Measurements from ENCODE around the gene GSTP1. TPM values are rescaled to one million over a fixed set of nuclear protein-coding genes. Genes with fewer than 3 reads are reported as not detected.
"Not testable (repeated sequence)": the region's sequence is repeated elsewhere in the genome, so short reads cannot be mapped to it uniquely, and the experiment has no call there.

The GSTP1 gene
- 1,082 and 1,228 TPM in 2 replicates for total RNA-seq (2014; rRNA removed; shearing (Covaris generic))

DNA sequence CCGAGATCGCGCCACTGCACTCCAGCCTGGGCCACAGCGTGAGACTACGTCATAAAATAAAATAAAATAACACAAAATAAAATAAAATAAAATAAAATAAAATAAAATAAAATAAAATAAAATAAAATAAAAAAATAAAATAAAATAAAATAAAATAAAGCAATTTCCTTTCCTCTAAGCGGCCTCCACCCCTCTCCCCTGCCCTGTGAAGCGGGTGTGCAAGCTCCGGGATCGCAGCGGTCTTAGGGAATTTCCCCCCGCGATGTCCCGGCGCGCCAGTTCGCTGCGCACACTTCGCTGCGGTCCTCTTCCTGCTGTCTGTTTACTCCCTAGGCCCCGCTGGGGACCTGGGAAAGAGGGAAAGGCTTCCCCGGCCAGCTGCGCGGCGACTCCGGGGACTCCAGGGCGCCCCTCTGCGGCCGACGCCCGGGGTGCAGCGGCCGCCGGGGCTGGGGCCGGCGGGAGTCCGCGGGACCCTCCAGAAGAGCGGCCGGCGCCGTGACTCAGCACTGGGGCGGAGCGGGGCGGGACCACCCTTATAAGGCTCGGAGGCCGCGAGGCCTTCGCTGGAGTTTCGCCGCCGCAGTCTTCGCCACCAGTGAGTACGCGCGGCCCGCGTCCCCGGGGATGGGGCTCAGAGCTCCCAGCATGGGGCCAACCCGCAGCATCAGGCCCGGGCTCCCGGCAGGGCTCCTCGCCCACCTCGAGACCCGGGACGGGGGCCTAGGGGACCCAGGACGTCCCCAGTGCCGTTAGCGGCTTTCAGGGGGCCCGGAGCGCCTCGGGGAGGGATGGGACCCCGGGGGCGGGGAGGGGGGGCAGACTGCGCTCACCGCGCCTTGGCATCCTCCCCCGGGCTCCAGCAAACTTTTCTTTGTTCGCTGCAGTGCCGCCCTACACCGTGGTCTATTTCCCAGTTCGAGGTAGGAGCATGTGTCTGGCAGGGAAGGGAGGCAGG lies at the start of gene GSTP1:
GSTP1 (plus strand) TSS at position 566 of the 958 bp plus-strand sequence; CDS start at position 598, 32 bp downstream.
- DNase-seq (ENCODE audit: low read depth) = peak; percentile 94

DNA sequence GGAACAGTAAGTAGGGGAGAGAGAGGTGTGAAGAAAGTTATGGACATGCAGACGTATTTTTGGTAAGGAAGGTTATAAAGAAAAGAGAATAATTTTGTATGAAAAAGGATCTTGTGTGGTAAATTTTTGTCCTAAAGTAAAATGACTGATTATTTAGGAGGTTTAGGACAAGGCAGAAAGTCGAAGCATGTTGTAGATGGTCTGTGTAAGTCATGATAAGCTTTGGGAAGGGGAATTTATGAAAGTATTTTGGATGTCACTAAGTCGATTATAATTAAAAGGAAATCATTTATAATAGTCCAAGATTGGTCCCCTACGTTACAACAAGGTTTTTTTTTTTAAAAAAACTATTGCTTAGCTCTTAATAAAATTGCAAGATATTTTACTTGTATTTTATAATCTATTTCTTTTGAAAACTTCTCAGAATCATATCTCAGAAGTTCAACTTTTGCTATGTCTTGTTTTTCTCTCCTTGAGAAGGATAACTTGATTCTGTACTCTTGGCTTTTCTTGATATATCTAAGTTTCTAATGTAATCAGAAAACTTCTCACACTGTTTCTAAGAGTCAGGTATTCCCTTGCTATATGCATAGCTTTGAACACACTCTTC lies 49.4 kb upstream of the GSTP1 start:
- no peak for DNase-seq (ENCODE audit: low read depth)

DNA sequence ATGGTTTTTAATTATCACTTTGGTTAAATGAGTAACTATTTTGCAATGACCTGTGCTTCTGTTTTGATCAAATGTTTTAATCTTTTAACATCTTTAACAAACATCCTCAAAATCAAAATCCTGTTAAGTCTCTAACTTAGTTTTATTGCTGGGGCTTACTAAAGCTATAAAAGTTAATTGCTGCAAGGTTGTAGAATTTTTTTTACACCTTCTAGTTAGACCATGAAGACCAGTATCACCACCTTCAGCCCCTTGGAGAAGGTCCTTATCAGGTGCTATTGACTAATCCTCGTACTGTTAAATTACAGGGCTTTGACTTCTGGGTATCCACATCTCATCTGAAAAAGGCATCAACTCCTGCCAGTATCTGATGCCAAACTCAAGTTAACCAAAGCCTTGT lies 48.1 kb upstream of the GSTP1 start:
- no peak for DNase-seq (ENCODE audit: low read depth)

DNA sequence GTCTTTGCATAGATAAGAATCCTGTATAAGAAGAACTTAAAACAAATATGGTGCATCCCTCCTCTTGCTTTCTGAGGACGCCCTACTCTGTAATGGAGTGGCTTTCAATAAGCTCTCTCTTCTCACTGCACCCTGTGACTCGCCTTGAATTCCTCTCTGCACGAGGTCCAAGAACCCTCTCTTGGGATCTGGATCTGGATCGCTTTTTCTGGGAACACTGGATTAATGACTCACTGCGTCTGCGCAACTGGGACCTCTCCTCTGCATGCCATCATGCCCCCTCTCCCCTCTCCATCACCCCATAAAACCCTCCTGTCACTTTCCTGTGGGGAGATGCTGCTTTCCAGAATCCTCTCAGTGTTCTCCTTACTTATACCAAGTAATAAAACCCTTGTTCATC lies 45.3 kb upstream of the GSTP1 start:
- no peak for DNase-seq (ENCODE audit: low read depth)

DNA sequence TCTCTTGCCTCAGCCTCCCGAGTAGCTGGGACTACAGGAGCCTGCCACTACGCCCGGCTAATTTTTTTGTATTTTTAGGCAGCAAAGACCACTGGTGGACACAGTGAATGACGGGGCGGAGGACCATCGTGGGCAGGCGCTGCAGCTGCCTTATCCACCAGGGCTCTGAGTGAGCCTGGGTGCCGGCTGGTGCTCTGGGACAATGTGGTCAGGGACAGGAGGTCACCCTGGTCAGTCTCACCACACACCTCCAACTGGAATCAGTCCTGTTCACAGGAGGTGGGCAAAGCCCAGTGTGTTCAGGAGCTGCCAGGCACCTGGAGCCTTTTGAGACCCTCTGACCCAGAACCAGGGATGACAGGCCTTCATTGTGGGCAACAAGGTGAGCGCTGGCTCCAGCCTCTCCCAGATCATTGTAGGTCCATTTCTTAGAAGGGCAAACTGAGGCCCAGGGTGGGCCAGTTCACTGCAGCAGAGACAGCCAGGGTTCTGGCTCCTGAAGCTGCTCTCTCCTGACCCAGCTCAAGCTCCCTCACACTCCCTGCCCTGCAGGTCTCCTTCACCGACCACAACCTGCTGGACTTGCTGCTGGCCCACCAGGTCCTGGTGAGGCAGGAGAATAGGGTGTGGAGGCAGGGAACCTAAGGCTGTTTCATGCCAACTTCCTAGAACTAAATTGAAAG lies 44.6 kb upstream of the GSTP1 start:
- no peak for DNase-seq (ENCODE audit: low read depth)

DNA sequence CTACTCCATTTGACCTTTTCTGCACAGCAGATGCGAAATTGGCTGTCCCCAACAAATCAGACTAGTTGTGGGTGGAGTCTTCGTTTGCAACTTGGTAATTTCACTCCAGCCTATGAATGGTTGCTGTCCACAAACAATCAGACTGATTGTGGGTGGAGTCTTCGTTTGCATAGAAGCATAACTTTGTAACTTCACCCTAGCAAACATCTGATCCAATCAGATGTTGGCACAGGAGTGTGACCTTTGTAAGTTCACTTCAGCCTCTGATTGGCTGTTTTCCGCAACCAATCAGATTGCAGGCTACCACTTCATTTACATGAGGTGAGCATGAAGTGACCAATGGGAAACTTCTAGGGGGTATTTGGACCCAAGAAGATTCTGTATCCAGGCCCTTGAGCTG lies 44.1 kb upstream of the GSTP1 start:
- DNase-seq (ENCODE audit: low read depth) = no peak

DNA sequence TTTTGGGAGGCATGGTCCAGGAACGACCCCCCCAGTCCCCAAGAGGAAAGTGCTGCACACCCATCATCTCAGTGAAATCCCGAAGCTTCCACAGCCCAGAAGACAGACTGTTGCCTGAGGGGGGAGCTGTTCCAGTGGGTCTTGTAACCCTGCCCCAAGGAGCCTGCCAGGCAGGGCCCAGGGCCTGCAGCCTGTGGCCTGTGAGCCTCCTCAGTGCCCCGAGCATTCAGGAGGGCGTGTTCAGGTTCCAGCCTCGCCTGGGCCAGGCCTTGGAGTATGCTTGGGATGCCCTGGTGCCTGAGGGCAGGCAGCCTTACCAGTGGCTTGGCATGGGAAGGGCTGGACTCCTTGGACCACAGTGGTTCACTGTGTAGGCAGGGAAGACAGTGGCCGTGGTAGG lies 42.4 kb upstream of the GSTP1 start:
- no peak for DNase-seq (ENCODE audit: low read depth)

DNA sequence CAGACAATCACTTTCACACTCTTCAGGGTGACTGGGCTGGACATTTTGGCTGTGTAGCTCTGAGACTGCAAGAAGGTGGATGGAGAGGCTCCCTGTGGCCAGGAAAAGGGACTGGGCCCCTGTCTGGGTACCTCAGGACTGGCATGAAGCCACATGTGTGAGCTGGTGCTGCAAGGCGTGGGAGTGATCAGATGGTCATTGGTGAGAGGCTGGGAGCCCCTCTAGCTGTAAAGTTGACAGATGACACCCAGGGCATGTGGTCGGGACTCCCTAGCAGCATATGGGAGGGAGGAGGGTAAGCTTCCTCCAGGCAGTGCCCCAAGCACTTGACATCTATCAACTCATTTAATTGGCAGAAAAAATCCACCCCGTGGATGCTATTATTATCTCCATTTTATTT lies 41.4 kb upstream of the GSTP1 start:
- no peak for DNase-seq (ENCODE audit: low read depth)

DNA sequence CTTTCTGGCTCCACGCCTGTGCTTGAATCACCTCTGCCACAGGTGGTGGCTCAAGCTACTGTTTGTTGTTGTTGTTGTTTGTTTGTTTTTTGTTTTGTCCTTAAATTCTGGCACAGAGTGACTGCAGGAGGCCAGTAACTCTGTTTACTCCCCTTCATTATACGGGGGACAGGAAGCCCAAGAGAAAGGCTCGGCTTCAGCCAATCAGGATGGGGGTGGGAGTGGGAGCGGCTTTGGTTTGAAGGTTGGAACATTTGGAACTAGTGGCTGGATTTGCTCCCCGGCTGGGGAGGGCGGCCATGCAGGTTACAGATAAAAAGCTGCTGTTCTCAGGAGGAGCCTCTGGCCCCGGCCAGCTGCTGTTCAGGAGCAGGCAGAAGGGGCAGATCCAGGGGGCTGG lies 40.6 kb upstream of the GSTP1 start:
- DNase-seq (ENCODE audit: low read depth) = no peak

DNA sequence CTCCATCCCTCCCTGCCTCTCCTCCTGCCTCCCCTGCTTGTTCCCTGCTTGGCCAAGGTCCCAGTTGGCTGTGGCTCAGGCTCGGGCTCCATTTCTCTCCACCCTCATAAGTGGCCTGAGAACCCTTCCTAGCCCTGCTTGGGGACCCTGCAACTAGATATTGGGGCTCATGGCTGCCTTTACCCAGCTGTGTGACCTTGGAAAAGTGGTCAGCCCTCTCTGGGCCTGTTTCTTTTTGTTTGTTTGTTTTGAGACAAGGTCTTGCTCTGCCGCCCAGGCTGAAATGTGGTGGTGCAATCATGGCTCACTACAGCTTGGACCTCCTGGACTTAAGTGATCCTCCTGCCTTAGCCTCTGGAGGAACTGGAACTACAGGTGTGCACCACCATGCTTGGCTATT lies 40.0 kb upstream of the GSTP1 start:
- no peak for DNase-seq (ENCODE audit: low read depth)

DNA sequence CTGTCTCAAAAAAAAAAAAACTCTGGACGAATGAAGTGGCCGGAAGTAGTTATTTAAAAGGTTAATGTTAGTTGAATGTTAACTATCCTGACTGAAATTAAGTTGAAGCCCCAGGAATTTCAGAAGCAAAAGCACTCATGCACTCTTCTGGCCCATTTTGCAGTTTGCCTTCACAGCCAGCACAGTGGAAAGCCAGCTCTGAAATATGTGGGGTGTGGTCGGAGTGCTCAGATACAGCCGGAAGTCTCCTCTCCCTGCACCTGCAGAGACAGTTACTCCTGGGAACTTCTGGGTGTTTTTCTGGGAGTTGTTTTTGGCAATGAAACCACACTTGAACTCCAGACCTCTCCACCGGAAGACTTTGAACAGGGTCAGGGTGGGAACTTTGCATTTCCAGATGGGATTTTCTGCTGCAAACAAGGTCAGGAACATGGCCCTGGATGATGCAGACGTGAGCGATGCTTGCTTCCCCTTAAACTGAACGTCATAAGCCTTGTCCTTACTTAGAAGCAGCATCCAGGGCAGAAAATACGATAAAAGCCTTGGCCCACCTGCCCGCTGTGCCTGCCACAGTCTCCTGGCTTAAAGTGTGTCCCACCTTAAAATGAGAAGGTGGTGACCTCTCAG lies 38.9 kb upstream of the GSTP1 start:
- no peak for DNase-seq (ENCODE audit: low read depth)

DNA sequence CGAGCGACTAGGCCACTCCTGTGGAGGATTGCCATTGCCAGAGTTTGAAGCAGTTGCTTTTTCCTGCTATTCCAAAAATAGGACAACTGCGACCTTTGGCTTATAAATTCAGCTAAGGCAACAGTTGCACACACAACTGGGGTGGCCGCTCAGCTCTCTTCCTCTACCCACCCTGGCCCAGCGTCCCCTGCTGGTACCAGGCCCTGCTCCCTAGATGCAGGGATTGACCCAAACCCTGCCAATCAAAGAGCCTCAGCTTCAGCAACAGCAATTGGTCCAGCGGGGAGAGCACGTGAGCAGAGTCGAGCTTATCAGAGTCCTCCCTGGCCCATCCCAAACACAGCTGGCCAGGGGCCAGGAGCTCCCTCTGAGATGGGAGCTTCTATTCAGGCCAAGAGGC lies 38.3 kb upstream of the GSTP1 start:
- no peak for DNase-seq (ENCODE audit: low read depth)

DNA sequence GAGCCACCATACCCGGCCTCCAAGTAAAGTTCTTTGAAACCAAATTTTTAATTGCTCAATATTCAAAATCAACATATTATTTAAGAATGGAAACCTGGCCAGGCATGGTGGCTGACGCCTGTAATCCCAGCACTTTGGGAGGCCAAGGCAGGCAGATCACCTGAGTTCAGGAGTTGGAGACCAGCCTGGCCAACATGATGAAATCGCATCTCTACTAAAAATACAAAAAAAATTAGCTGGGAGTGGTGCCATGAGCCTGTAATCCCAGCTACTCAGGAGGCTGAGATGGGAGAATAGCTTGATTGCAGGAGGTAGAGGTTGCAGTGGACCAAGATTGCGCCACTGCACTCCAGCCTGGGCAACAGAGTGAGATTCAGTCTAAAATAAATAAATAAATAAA lies 35.5 kb upstream of the GSTP1 start:
- not testable (repeated sequence) for DNase-seq (ENCODE audit: low read depth)

DNA sequence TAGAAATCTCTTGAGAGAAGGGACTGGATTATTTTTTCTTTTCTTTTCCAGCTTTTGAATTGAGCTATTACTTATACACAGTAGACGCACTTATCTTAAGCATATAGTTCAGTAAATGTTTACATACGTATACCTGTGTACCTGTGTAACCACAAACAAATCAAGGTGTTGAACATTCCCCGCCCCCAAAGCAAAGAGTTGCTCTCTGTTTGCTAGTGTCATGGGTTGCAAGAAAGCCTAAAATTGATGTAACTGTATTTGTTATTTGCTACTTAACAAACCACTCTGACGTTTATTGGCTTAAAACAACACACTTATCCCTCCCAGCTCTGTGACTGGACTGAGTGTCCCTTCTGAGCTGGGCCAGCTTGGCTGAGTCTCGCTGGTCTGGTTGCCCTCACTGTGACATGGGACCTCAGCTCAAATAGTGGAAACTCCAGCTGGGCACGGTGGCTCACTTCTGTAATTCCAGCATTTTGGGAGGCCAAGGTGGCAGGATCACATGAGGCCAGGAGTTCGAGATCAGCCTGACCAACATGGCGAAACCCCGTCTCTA lies 35.0 kb upstream of the GSTP1 start:
- DNase-seq (ENCODE audit: low read depth) = no peak

DNA sequence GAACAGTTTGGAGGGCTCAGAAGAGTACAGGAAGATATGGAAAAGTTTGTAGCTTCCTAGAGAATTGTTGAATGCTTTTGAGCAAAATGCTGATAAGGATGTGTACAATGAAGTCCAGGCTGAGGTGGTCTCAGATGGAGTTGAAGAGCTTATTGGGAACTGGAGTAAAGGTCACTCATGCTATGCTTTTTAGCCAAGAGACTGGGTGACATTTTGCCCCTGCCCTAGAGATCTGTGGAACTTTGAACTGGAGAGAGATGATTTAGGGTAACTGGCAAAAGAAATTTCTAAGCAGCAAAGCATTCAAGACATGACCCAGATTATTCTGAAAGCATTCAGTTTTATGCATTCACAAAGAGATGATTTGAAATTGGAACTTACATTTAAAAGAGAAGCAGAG lies 32.5 kb upstream of the GSTP1 start:
- no peak for DNase-seq (ENCODE audit: low read depth)

DNA sequence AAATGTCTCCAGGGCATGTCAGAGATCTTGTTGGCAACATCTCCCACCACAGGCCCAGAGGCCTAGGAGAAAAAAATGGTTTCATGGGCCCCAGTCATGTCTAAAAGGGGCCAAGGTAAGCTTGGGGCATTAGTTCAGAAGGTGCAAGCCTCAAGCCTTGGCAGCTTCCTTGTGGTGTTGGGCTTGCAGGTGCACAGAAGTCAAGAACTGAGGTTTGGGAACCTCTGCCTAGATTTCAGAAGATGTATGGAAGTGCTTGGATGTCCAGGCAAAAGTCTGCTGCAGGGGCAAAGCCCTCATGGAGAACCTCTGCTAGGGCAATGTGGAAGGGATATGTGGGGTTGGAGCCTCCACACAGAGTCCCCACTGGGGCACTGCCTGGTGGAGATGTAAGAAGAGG lies 31.9 kb upstream of the GSTP1 start:
- not testable (repeated sequence) for DNase-seq (ENCODE audit: low read depth)

DNA sequence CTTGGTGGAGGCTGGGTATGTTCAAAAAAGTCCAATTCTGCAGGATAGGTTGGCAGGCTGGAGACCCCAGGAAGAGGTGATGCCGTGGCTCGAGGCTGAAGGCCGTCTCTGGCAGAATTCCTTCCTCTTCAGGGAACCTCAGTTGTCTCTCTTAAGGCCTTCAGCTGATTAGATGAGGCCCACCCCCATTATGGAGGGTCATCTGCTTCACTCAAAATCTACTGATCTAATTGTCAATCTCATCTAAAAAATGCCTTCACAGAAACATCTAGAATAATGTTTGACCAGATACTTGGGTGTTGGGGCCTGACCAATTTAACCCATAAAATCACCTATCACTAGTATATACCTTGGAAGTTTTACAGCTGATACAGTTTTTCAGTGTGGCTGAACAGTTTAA lies 27.4 kb upstream of the GSTP1 start:
- DNase-seq (ENCODE audit: low read depth) = no peak

DNA sequence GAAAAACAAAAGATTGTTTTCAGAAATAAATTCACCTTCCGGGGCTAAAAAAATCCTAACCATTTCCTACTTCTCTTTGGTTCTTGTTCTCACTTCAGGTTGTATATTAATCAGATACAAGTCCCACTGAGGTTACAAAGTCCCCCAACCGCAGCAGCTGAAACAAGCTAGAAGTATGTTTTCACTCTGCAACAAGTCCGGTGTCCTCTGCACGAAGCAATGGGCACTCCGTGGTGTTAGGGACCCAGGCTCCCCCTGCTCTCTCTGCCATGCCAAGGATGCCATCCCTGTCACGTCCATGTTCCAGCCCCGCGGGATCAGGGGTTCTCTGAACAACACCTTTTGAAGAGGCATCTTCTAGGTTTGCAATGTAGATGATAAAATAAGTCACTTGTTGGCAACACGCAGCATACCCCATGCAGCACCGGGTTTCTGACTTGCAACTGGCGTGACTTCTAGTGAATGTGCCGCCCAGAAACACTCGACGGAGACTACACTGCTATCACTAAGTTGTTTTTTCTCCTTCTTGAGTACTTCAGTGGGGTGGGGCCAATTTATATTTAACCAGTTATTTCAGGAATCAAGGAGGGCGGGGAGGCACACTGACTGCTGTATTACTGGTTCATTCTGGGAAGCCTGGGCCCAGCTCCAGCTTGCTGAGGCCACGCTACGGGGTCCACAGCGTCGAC lies 25.4 kb upstream of the GSTP1 start:
- DNase-seq (ENCODE audit: low read depth) = no peak

DNA sequence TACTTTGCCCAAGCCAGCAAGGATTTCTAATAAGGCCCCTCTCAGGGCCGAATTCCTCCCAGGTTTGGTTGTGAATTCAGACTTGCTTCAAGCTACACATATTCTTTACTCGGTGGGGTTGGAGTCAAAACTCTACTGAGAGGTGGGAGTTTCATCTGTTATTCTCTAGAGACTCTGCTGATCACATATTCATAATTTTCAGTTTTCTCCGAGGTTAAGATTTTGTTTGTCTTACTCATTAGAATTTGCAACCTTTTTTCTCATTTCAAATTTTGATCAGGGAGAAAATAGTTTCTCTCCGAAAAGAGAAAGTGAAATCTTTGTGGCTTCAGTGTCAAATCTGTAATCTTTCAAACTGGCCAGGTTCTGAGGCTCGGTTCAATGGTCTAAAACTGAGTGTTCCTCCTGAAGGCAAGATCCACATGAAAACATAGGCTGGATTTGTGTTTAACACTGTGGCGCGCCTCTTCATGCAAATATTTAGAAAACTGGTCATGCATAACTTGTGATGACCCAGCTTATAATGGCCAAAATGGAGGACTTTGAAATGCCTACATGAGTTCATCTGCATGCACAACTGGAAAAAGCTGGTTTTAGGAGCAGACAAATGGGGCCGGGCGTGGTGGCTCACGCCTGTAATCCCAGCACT lies 21.5 kb upstream of the GSTP1 start:
- DNase-seq (ENCODE audit: low read depth) = no peak

DNA sequence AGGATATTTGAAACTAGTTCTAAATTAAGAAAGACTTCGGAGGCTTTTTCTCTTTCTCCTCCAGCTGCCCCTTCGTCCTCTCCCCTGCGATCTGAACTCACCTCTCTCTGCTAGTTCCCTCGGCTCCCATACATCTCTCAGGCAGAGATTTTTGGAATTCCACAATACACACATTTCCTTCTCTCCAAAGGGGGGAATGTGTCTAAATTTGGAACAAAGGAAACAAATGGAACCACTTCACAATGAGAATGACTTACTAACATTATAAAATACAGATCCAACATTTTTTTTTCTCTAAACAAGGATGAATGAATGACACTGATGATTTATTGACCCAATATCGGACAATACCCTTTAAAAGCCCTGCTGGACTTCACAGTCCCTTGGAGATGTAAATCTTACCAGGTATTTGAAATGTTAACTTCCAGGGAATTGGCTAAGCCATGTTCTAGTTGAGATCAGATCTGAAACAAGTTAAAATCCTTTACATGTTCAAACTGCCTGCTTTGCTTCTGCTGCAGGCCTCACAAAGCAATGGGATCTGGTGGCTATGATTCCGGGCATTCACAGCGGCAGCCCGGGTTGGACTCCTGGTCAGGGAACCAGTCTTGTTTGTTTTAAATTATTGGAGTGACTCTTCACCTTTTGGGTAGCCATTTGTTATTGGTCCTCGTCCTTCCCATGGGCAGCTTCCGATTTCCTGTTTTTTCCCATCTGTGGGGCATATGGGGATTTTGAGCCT lies 20.5 kb upstream of the GSTP1 start:
- peak; percentile 31 for DNase-seq (ENCODE audit: low read depth)
